ENCODE data around the gene DRC3.

The DRC3 gene

GRCh38 chr17:18064053-18064452, 91.4 kb downstream of the DRC3 start:
- DNase-seq, result no peak

GRCh38 chr17:18065546-18065945, 92.9 kb downstream of the DRC3 start:
- no peak for DNase-seq
